GM19240 (cell line): ENCODE results near the gene MAT2B.

ENCODE experiments used
- DNase-seq: peaks from one replicate; pipeline ENCODE4 v3.0.0; 2011; ENCODE audit warnings: low spot score; ENCODE audit not compliant: insufficient read length

Gene MAT2B

GRCh38 chr5:163505368-163506094, at the start of gene MAT2B:
Gene MAT2B, plus strand, starts transcription at chr5:163505619. Its CDS starts 68 bp downstream, at chr5:163505687.
- peak; percentile 67 for DNase-seq

- DNase-seq, result no peak
Measured at GRCh38 chr5:163456029-163456589, 49.3 kb upstream of the MAT2B start.

- no peak for DNase-seq
Measured at GRCh38 chr5:163456840-163457239, 48.6 kb upstream of the MAT2B start.

- DNase-seq, result no peak
Measured at GRCh38 chr5:163458778-163459385, 46.5 kb upstream of the MAT2B start.

GRCh38 chr5:163459462-163459818, 46.0 kb upstream of the MAT2B start:
- DNase-seq, result no peak

- DNase-seq, result peak; percentile 30
Measured at GRCh38 chr5:163459819-163460561, 45.4 kb upstream of the MAT2B start, which contains the start of gene NUDCD2. Gene NUDCD2, minus strand, starts transcription at chr5:163460102. Its CDS starts 52 bp downstream, at chr5:163460050.

- no peak for DNase-seq
Measured at GRCh38 chr5:163460562-163461171, 44.8 kb upstream of the MAT2B start, which contains the start of gene HMMR. Gene HMMR, plus strand, starts transcription at chr5:163460632. Its CDS starts 61 bp downstream, at chr5:163460693.

- no peak for DNase-seq
Measured at GRCh38 chr5:163463063-163463435, 42.4 kb upstream of the MAT2B start.

- DNase-seq, result no peak
Measured at GRCh38 chr5:163467682-163468081, 37.7 kb upstream of the MAT2B start.

GRCh38 chr5:163473635-163474243, 31.7 kb upstream of the MAT2B start:
- no peak for DNase-seq

- no peak for DNase-seq
Measured at GRCh38 chr5:163475411-163475810, 30.0 kb upstream of the MAT2B start.

GRCh38 chr5:163478126-163478981, 27.1 kb upstream of the MAT2B start:
- no peak for DNase-seq

GRCh38 chr5:163478982-163479271, 26.5 kb upstream of the MAT2B start:
- no peak for DNase-seq

GRCh38 chr5:163489055-163489744, 16.2 kb upstream of the MAT2B start:
- DNase-seq, result no peak

- no peak for DNase-seq
Measured at GRCh38 chr5:163489745-163490075, 15.7 kb upstream of the MAT2B start.

GRCh38 chr5:163496286-163496685, 9.1 kb upstream of the MAT2B start:
- DNase-seq, result no peak

- DNase-seq, result no peak
Measured at GRCh38 chr5:163497315-163497714, 8.1 kb upstream of the MAT2B start.

GRCh38 chr5:163498886-163499285, 6.5 kb upstream of the MAT2B start:
- no peak for DNase-seq

GRCh38 chr5:163502521-163502920, 2.9 kb upstream of the MAT2B start:
- no peak for DNase-seq
